Measurements from ENCODE around the gene TFAP2D.

TFAP2D gene
- total RNA-seq: 0 reads per million in 2 donors

- DNase-seq: no peak
Measured at GRCh38 chr6:50713226-50713625, at the start of gene TFAP2D. TSS of gene TFAP2D (plus strand) at chr6:50713526. CDS start at chr6:50714056, 530 bp downstream.

DNA sequence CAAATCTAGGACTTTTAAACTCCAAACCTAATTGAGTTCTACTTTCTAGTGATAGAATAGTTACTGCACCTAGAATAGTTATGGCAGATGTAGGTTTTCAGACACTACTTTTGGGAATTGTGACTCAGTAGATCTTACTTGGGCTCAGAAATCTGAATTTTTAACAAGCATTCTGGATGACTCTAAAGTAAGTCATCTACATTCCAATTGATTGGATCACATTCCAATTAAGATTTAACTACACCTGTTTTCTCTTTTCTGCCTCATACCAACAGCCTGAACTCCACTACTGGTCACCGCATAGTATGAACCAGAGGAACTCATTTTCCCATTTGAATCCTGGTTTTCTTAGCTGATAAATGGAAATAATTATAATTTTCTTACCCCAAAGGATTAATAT lies 49.5 kb upstream of the TFAP2D start:
- no peak for DNase-seq

DNA sequence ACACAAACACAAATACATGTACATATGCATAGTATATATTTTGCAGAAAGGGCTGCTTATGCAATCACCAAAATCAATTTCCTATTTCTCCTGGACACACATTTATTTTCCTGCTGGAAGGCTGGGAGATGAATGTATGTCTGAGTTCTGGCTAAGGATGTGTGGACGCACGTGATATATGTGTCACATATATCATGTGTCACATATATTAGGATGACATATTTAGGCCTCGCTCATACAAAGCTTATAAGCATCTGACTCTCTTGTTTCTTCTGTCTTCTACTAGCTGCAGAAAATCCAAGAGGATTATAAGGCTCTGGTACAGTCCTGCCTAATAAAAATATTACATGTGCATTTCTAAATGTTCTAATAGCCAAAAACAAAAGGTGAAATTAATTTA lies 47.2 kb upstream of the TFAP2D start:
- no peak for DNase-seq

DNA sequence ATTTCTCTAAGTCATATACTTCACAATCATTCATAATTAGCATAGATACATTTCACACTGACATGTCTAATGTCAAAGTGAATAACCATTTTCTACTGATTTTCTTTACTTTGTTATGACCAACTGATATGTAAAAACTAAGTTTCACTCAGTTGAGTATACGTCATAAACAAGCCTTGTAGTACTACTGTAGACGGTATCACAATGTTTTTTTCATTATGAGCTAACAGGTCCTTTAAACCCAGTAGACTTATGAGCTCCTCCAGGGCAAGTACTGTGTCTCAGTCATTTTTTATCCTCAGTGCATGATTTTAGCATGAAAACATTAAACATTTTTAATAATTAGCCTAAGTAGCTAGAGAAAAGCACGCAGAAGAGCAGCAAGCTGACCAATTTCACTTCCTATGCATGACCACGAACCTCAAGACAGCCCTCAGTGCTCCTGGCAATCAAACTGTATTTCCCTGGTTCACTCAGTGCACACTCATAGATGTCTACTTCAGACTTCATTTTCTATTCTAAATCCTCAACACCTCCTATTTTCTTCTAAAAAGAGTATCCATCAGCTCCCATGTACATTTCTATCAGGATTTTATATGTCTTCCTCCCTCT lies 32.0 kb upstream of the TFAP2D start:
- no peak for DNase-seq

GRCh38 chr6:50689210-50689609 lies 24.1 kb upstream of the TFAP2D start:
- DNase-seq: no peak

DNA sequence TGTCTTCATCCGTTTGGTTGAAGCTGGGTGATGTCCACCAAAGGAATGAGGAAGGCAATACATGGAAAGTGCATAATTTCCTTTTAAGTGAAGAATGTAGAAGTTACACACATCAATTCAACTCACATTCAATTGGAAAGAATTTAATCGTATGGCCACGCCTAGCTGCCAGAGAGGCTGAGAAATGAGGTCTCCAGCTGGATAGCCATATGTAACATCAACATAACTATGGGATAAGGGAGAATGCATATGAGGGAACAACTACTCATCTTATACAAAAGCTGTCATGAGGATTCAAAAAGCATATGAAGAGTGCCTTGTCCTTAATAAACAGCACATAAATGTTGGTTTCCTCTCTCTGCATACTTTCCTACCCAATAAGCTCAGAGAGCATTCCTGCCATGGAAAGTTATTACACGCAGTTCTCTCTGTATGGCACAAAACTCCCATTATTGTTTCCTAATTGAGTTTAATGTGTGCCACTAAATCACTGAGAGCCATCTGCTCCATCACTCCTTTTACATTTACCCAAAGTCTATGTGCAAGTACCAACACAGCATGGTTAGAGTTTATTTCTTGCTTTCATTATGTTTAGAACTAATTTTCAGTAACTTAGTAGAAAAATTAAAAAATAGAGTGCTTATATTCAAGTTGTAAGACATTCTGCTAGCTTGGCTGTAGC lies 21.4 kb upstream of the TFAP2D start:
- DNase-seq: no peak

DNA sequence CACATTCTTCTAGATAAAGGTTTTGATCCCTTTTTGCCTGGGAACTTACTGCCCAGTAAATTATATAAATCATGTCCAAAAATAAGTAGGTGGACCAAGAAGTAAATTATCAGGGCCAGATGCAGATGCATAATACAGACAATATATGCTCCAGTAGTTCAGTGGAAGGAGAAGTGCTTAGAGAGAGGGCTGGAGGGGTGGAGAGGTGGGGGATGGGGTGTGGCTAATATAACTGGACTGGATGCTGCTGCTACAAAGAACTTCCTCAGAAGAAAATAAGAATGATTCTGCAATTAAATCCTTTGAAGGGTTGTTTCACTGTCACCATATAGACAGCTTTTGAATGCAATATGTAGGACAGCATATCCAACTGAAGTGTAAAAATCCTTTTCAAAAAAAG lies 14.8 kb upstream of the TFAP2D start:
- no peak for DNase-seq

DNA sequence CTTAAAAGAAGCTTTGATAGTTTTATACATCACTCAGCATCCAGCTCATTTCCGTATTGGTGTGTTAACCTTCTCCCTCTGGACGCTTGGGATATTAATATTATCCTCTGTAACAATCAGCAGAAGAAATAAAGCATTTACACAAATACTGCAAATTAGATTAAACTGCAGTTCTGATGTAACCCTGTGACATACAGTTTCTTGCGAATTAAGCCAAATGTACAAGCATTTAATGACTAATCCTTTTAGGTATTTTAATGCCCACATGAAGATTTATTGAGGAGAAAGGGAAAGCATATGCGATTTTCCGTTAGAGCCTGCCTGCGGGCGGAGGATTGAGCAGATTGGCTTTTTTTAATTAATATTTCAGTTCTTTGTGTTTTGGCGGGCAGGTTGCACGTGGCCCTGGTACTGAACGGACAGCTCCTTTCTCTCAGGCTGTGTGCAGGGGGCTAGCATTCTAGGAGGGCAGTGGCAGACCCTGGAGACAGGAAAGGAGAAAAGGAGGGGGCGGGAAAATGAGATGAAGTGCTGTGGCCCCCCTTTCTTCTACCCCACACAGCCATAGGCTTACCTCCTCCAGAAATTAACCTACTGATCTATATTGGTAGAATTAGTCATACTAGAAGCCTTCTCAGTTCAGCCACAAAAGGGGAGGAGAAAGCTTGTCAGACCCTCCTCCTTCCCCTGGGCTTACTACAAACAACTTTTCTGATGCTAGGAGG lies 14.1 kb upstream of the TFAP2D start:
- no peak for DNase-seq

- DNase-seq: no peak
Measured at GRCh38 chr6:50706575-50706974, 6.8 kb upstream of the TFAP2D start.

GRCh38 chr6:50707191-50707590 lies 6.1 kb upstream of the TFAP2D start:
- no peak for DNase-seq

GRCh38 chr6:50707652-50708300 lies 5.5 kb upstream of the TFAP2D start:
- DNase-seq: no peak

- DNase-seq: no peak
Measured at GRCh38 chr6:50708664-50709365, 4.5 kb upstream of the TFAP2D start.

DNA sequence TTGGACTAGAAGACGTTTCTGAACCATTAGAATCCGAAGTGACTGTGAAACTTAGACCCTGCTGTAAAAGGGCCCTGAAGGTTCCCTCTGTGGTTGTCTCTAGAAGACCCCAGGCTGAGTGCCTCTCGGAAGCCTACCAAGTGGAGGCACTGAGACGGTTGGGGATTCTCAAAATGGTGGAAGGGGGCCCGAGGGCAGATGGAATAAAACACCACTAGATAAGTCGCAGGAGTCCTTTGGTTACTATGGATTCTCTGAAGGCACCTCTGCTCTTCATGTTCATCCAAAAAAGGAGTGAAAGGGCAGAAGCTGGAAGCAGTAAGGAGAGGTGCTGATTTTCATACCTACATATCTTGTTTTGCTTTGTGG lies 4.0 kb upstream of the TFAP2D start:
- DNase-seq: no peak

- no peak for DNase-seq
Measured at GRCh38 chr6:50711686-50712085, 1.6 kb upstream of the TFAP2D start.

DNA sequence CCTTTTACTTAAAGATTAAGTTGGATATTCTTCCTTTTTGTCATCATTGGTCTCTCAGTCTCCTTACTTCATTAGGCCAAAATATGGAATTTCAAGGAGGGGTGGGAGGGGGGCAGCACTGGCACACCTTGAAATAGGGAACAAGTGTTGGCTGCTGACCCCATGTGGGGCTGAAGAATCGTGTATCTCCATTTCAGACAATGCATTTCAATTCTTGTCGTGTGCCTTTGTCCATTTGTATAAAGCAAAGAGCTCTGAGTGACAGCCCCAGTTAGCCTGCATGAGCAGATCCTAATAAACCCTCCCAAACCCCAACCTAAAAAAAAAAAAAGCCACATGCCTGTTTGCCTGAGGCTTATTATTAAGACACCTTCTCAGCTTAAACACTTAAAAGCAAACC lies 1.0 kb upstream of the TFAP2D start:
- DNase-seq: no peak

GRCh38 chr6:50713977-50714486 lies 706 bp downstream of the TFAP2D start:
- no peak for DNase-seq

DNA sequence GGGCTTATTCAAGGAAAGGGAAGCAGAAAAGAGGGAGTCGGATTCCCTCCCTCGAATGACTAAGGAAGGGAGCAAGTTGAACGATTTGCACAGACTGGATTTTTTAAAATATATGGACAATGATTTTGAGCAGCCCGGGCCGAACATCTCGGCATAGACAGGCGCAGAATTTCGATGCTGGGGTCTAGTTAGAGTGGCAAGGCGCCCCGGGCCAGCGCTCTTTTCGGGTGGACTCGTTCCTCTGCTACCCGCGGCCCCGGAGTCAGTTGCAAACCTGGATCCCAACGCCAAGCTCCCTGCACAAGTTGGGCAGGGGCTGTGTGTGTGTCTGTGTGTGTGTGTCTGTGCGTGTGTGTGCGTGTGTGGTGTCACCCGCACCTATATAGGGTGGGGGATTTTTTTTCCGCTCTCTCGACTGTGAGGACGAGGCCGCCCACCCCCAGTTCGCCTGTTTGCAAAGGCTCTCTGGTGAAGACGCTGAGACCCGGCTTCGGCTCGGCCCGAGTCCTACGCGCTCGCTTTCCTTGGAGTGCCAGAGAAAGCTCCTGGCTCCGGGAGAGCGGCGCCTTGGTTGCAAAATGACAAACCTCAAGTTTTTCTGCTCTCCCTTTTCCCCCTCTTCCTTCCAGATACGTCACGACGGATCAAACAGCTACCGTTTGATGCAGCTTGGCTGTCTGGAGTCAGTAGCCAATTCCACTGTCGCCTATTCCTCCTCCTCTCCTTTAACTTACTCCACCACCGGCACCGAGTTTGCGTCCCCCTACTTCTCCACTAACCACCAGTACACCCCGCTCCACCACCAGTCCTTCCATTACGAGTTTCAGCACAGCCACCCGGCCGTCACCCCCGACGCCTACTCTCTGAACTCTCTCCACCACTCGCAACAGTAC lies 1.4 kb downstream of the TFAP2D start:
- DNase-seq: no peak

GRCh38 chr6:50716899-50717509 lies 3.7 kb downstream of the TFAP2D start:
- no peak for DNase-seq

- no peak for DNase-seq
Measured at GRCh38 chr6:50717734-50718457, 4.6 kb downstream of the TFAP2D start.

DNA sequence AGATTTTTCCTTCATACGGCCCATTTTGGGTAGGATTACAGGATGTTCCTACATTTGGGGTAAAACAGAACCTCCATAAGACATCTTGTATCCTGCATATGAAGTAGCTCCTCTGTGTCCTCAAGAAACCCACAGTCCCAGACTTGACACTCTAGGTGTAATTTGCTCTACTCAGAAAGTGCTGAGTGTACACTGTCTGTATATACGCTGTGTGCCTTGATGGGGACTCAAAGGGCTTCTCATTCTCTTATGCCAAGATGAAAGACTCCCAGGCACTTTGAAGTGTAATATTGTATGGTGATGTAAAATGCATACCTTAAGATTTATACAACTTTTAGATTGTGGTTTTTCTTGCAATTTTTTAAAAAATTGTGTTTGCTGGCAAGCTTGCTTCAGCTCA lies 5.2 kb downstream of the TFAP2D start:
- DNase-seq: no peak

- DNase-seq: no peak
Measured at GRCh38 chr6:50720623-50721022, 7.3 kb downstream of the TFAP2D start.

Measured in T-helper 9 cell (primary cell).